Smooth muscle cell (in vitro differentiated cells): Measurements from ENCODE around the gene PROM2. TPM values are rescaled to one million over a fixed set of nuclear protein-coding genes. Genes with fewer than 3 reads are reported as not detected.

ENCODE experiments used
- DNase-seq: peaks from one replicate; lab custom pipeline; 2025; ENCODE audit not compliant: unreplicated experiment; lab: John Stamatoyannopoulos, UW
- H2AFZ ChIP-seq: fragments of 200-600 bp; sonication (generic); 2 replicates; pipeline ENCODE4 v1.6.0; 2016; ENCODE audit warnings: antibody characterized with exemption, low read depth, mild to moderate bottlenecking
- H3F3A ChIP-seq: fragments of 200-600 bp; sonication (generic); 2 replicates; pipeline ENCODE4 v1.6.0; 2017; ENCODE audit warnings: antibody characterized with exemption, low read depth
- H3K27ac ChIP-seq: fragments of 200-600 bp; sonication (generic); 2 replicates; pipeline ENCODE4 v1.5.1; 2016; ENCODE audit warnings: low read depth, mild to moderate bottlenecking
- H3K27me3 ChIP-seq: fragments of 200-600 bp; sonication (generic); 2 replicates; pipeline ENCODE4 v1.6.1; 2016; ENCODE audit warnings: low read depth, mild to moderate bottlenecking
- H3K36me3 ChIP-seq: fragments of 200-600 bp; sonication (generic); 2 replicates; pipeline ENCODE4 v1.5.1; 2016; ENCODE audit warnings: low read depth
- H3K4me1 ChIP-seq: fragments of 200-600 bp; sonication (generic); 2 replicates; pipeline ENCODE4 v1.5.1; 2016; ENCODE audit warnings: low read depth
- H3K4me2 ChIP-seq: fragments of 200-600 bp; sonication (generic); 2 replicates; pipeline ENCODE4 v1.6.0; 2016; ENCODE audit warnings: mild to moderate bottlenecking
- H3K4me3 ChIP-seq: fragments of 200-600 bp; sonication (generic); 2 replicates; pipeline ENCODE4 v1.5.1; 2016; ENCODE audit warnings: mild to moderate bottlenecking
- H3K79me2 ChIP-seq: fragments of 200-600 bp; sonication (generic); 2 replicates; pipeline ENCODE4 v1.6.0; 2016; ENCODE audit warnings: low read depth, mild to moderate bottlenecking
- H3K9ac ChIP-seq: fragments of 200-600 bp; sonication (generic); 2 replicates; pipeline ENCODE4 v1.6.0; 2016; ENCODE audit warnings: low read depth
- H3K9me3 ChIP-seq: fragments of 200-600 bp; sonication (generic); replicated peaks from 2 replicates; pipeline ENCODE4 v1.5.1; 2016; ENCODE audit warnings: low read depth
- H4K20me1 ChIP-seq: fragments of 200-600 bp; sonication (generic); 2 replicates; pipeline ENCODE4 v1.6.0; 2016; ENCODE audit warnings: low read depth
- CTCF ChIP-seq: fragments of 200-600 bp; sonication (generic); IDR thresholded peaks from 2 replicates; pipeline ENCODE4 v1.5.1; 2017; ENCODE audit warnings: borderline replicate concordance, mild to moderate bottlenecking, antibody characterized with exemption; ENCODE audit not compliant: insufficient read depth, poor library complexity, severe bottlenecking
- WGBS: methylation state at CpG from one replicate; pipeline ENCODE4 v1.1.7; 2016; ENCODE audit warnings: low lambda C conversion rate; 5-methylcytosine and 5-hydroxymethylcytosine counted together
- polyA plus RNA-seq: library from polyadenylated mRNA; unstranded; fragments of >200 nt; fragmentation: Nextera tagmentation; extraction: Ambion mirVana; gene quantifications from 2 replicates; pipeline ENCODE4 v1.2.1, GENCODE V29; 2016
- total RNA-seq: library from RNA; depleted of rRNA; stranded (reverse); fragments of >200 nt; gene quantifications from 2 replicates; pipeline ENCODE4 v1.2.3, GENCODE V29; 2014

The PROM2 gene
- total and polyA plus RNA-seq, 2 experiments from 2014 or later: 0.70 to 4.2 TPM

- Histone ChIP-seq H3K36me3 (no peaks in the 10 kb centered on the region), H3K9me3 (no peaks in the 10 kb centered on the region), H3K27me3 (no peaks in the 10 kb centered on the region), H3K9ac (no peak overlapping the region), H2AFZ (no peak overlapping the region), H3K4me3 (no peak overlapping the region), H4K20me1 (no peaks in the 10 kb centered on the region), H3K4me1 (no peaks in the 10 kb centered on the region), H3K27ac (no peak overlapping the region), H3K79me2 (no peaks in the 10 kb centered on the region), H3F3A (no peaks in the 10 kb centered on the region), H3K4me2 (no peak overlapping the region)
- 93% methylated on average over 5 of the region's 5 CpGs for WGBS
- DNase-seq: no peak
- no peak for TF ChIP-seq CTCF
Measured at GRCh38 chr2:95234286-95234785, 39.9 kb upstream of the PROM2 start.

- 94% methylated on average over 3 of the region's 3 CpGs for WGBS
- H3K36me3 ChIP-seq: no peaks in the 10 kb centered on the region
- no peak overlapping the region for H3K4me3 ChIP-seq
- no peak overlapping the region for H3K27ac ChIP-seq
- TF ChIP-seq CTCF: no peak
- no peaks in the 10 kb centered on the region for H4K20me1 ChIP-seq
- no peaks in the 10 kb centered on the region for H3K4me1 ChIP-seq
- no peaks in the 10 kb centered on the region for H3K27me3 ChIP-seq
- H2AFZ ChIP-seq: no peak overlapping the region
- DNase-seq: no peak
- H3F3A ChIP-seq: no peaks in the 10 kb centered on the region
- H3K9ac ChIP-seq: no peak overlapping the region
- H3K9me3 ChIP-seq: no peaks in the 10 kb centered on the region
- H3K79me2 ChIP-seq: no peaks in the 10 kb centered on the region
- no peak overlapping the region for H3K4me2 ChIP-seq
Measured at GRCh38 chr2:95234816-95235215, 39.4 kb upstream of the PROM2 start.

GRCh38 chr2:95238131-95238530, 36.1 kb upstream of the PROM2 start:
- Histone ChIP-seq H3K79me2 (no peaks in the 10 kb centered on the region), H2AFZ (no peak overlapping the region), H3K4me3 (no peak overlapping the region), H3K9ac (no peak overlapping the region), H4K20me1 (no peaks in the 10 kb centered on the region), H3K4me1 (no peaks in the 10 kb centered on the region), H3K4me2 (no peak overlapping the region), H3K36me3 (no peaks in the 10 kb centered on the region), H3K27ac (no peak overlapping the region), H3F3A (no peaks in the 10 kb centered on the region), H3K9me3 (peaks cover 4% of the 10 kb centered on the region), H3K27me3 (no peaks in the 10 kb centered on the region)
- TF ChIP-seq CTCF: no peak
- no peak for DNase-seq

GRCh38 chr2:95240091-95240490, 34.2 kb upstream of the PROM2 start:
- H3K36me3 ChIP-seq: no peaks in the 10 kb centered on the region
- no peak for DNase-seq

More at GRCh38 chr2:95240091-95240490, 34.2 kb upstream of the PROM2 start:
- no peak overlapping the region for H3K4me2 ChIP-seq
- no peak overlapping the region for H3K27ac ChIP-seq
- no peak overlapping the region for H2AFZ ChIP-seq
- no peak for TF ChIP-seq CTCF
- H3K4me3 ChIP-seq: no peak overlapping the region
- H3F3A ChIP-seq: no peaks in the 10 kb centered on the region
- H4K20me1 ChIP-seq: no peaks in the 10 kb centered on the region
- no peak overlapping the region for H3K9ac ChIP-seq
- peaks cover 4% of the 10 kb centered on the region for H3K9me3 ChIP-seq
- no peaks in the 10 kb centered on the region for H3K27me3 ChIP-seq
- H3K4me1 ChIP-seq: no peaks in the 10 kb centered on the region
- H3K79me2 ChIP-seq: no peaks in the 10 kb centered on the region
- WGBS: 93% methylated on average over 5 of the region's 5 CpGs
